Panc1 (cell line): Measurements from ENCODE around the gene CAPN2. TPM values are rescaled to one million over a fixed set of nuclear protein-coding genes. Genes with fewer than 3 reads are reported as not detected.

Experiments
- total RNA-seq: library from RNA; stranded (reverse); gene quantifications from one replicate; pipeline ENCODE4 v1.2.1, GENCODE V29; 2021; ENCODE audit not compliant: unreplicated experiment

The CAPN2 gene
- total RNA-seq, 1 experiment from 2014 or later, result 171 TPM

Other genes starting within 250 kb of the CAPN2 start
- gene CAPN8, start 46.8 kb upstream of the CAPN2 start, total RNA-seq, result 0.28 TPM
- 51.4 TPM for gene TP53BP2, start 133.4 kb downstream of the CAPN2 start, total RNA-seq